GM19023 (cell line): Measurements from ENCODE around the gene RAB3A.

Source experiments
- ATAC-seq: cut with Tn5 transposase; IDR thresholded peaks from one replicate; pipeline ENCODE4 v1.9.1; 2021; ENCODE audit warnings: mild to moderate bottlenecking, moderate library complexity; ENCODE audit not compliant: unreplicated experiment

Gene RAB3A

GRCh38 chr19:18153556-18154134 lies 50.2 kb downstream of the RAB3A start:
- ATAC-seq, result no peak

- ATAC-seq, result peak; percentile 78
These were observed 50.9 kb downstream of the RAB3A start, which contains the start of gene PIK3R2 for GRCh38 chr19:18152817-18153555. Gene PIK3R2 (plus strand): TSS chr19:18153163. CDS start chr19:18155880, 2,717 bp downstream.

- peak; percentile 62 for ATAC-seq
These were observed 51.4 kb downstream of the RAB3A start for GRCh38 chr19:18152442-18152816.

DNA sequence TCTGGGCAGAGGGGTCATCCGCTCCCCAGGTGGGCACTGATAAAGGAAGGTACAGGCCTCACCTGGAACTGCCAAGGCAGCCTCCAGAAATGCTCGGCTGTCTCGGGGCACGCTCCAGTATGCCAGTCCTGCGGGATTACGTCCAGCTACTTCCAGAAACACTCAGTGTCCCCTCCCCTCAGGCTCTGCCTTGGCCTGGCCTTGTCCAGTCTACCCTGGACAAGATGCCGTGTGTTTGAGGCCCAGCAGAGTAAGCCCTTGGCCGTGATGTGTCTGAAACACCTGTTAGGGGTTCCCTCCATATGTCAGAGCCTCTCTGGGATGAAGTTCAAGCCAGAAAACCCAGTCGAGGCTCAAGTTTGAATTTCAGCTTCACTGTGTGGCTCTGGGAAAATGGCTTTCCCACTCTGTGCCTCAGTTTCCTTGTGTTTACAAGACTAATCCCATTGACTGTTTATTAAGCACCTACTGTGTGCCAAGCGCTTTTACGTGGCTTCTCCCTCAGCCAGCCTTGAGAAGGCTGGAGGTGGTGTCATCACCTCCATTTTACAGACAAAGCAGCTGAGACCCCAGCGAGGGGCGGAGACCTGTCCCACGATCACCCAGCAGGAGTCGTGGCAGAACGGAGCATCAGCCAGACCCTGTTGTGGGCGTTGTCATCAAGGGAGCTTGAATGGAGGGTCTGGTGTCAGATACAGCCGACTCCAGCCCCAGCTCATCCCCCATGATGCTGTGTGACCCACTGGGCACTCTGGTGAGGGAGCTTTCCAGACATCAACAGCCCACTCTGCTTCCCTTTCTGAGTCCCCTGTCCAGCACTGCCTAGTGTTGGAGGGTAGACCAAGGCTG lies 52.8 kb downstream of the RAB3A start:
- no peak for ATAC-seq

- no peak for ATAC-seq
These were observed 54.3 kb downstream of the RAB3A start for GRCh38 chr19:18149596-18149975.

GRCh38 chr19:18147396-18147795 lies 56.4 kb downstream of the RAB3A start:
- no peak for ATAC-seq
